Fibroblast of lung (primary cell): Measurements from ENCODE around the gene VAMP5. TPM values are rescaled to one million over a fixed set of nuclear protein-coding genes. Genes with fewer than 3 reads are reported as not detected.

Experiments
- DNase-seq, 2 donors: peaks; one replicate each; pipeline versions ENCODE4 v3.0.0 to v3.0.0-alpha.2; 2010; ENCODE audit warnings: low read depth in 2 of 2
- H2AFZ ChIP-seq: 2 replicates; pipeline ENCODE4 v1.5.1; 2012; ENCODE audit warnings: low read length, control low read depth, inconsistent platforms
- H3K27ac ChIP-seq: 2 replicates; pipeline ENCODE4 v1.5.1; 2011; ENCODE audit warnings: low read length, control low read depth; ENCODE audit not compliant: insufficient read depth
- H3K27me3 ChIP-seq: 2 replicates; pipeline ENCODE4 v1.5.1; 2011; ENCODE audit warnings: mild to moderate bottlenecking, low read length; ENCODE audit not compliant: control insufficient read depth, insufficient read depth
- H3K36me3 ChIP-seq: 2 replicates; pipeline ENCODE4 v1.5.1; 2011; ENCODE audit warnings: low read length; ENCODE audit not compliant: control insufficient read depth, insufficient read depth
- H3K4me1 ChIP-seq: 2 replicates; pipeline ENCODE4 v1.5.1; 2011; ENCODE audit warnings: low read length; ENCODE audit not compliant: control insufficient read depth, insufficient read depth; ENCODE audit errors: extremely low read depth
- H3K4me2 ChIP-seq: 2 replicates; pipeline ENCODE4 v1.5.1; 2011; ENCODE audit warnings: low read length, control low read depth; ENCODE audit not compliant: insufficient read depth; ENCODE audit errors: extremely low read depth
- H3K4me3 ChIP-seq, 4 experiments: fragments of 200-600 bp in 1 of 4; sonication (generic) in 1 of 4; replicated peaks in 1 of 4; 2 replicates each; pipeline ENCODE4 v1.5.1; 2011 to 2016; ENCODE audit warnings: low read length in 4 of 4, low read depth in 3 of 4, mild to moderate bottlenecking in 3 of 4, control low read depth in 2 of 4, inconsistent platforms in 1 of 4, mixed read lengths in 1 of 4; ENCODE audit not compliant: insufficient read depth in 1 of 4; ENCODE audit errors: control extremely low read depth in 1 of 4
- H3K79me2 ChIP-seq: 2 replicates; pipeline ENCODE4 v1.5.1; 2012; ENCODE audit warnings: mild to moderate bottlenecking, low read length, inconsistent platforms; ENCODE audit not compliant: control insufficient read depth, insufficient read depth
- H3K9ac ChIP-seq: 2 replicates; pipeline ENCODE4 v1.5.1; 2011; ENCODE audit warnings: mild to moderate bottlenecking, low read length, control low read depth; ENCODE audit not compliant: insufficient read depth
- H3K9me3 ChIP-seq: 2 replicates; pipeline ENCODE4 v1.5.1; 2012; ENCODE audit warnings: low read depth, low read length; ENCODE audit not compliant: control insufficient read depth, insufficient read depth
- H4K20me1 ChIP-seq: 2 replicates; pipeline ENCODE4 v1.5.1; 2011; ENCODE audit warnings: low read length; ENCODE audit not compliant: control insufficient read depth, insufficient read depth; ENCODE audit errors: extremely low read depth
- EZH2 ChIP-seq: IDR thresholded peaks from 2 replicates; pipeline ENCODE4 v1.5.1; 2012; ENCODE audit warnings: low read length, control low read depth, mild to moderate bottlenecking; ENCODE audit errors: missing control alignments
- polyA plus RNA-seq, 2 donors: library from polyadenylated mRNA; depleted of rRNA in 1 of 2; stranded (reverse) in 1 of 2; unstranded in 1 of 2; fragments of >200 nt; gene quantifications; 2 replicates each; pipeline ENCODE4 v1.2.1, GENCODE V29; 2011 to 2012; ENCODE audit warnings: missing spikeins in 1 of 2
- total RNA-seq: library from RNA; depleted of rRNA; stranded (reverse); fragments of >200 nt; gene quantifications from 2 replicates; pipeline ENCODE4 v1.2.1, GENCODE V29; 2014
- TF ChIP-seq, protein P1 (sequence below), 2 donors: IDR thresholded peaks in 1 of 2; conservative IDR thresholded peaks in 1 of 2; 1 replicate in 1 of 2; 2 replicates in 1 of 2; pipeline ENCODE4 v1.5.1; 2011 to 2012; ENCODE audit warnings: low read length in 2 of 2, control low read depth in 1 of 2, inconsistent platforms in 1 of 2, low read depth in 1 of 2, mild to moderate bottlenecking in 1 of 2

VAMP5 gene
- total and polyA plus RNA-seq, 2 donors (not counting 1 experiment from before 2014, with no cell fraction given) = 69.5 to 212 TPM

- TF ChIP-seq EZH2 = no peak
- TF ChIP-seq, protein P1, sequence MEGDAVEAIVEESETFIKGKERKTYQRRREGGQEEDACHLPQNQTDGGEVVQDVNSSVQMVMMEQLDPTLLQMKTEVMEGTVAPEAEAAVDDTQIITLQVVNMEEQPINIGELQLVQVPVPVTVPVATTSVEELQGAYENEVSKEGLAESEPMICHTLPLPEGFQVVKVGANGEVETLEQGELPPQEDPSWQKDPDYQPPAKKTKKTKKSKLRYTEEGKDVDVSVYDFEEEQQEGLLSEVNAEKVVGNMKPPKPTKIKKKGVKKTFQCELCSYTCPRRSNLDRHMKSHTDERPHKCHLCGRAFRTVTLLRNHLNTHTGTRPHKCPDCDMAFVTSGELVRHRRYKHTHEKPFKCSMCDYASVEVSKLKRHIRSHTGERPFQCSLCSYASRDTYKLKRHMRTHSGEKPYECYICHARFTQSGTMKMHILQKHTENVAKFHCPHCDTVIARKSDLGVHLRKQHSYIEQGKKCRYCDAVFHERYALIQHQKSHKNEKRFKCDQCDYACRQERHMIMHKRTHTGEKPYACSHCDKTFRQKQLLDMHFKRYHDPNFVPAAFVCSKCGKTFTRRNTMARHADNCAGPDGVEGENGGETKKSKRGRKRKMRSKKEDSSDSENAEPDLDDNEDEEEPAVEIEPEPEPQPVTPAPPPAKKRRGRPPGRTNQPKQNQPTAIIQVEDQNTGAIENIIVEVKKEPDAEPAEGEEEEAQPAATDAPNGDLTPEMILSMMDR (conservative IDR thresholded peaks at IDR 0.05 in 1 of 2, IDR thresholded peaks at IDR 0.05 in 1 of 2; ENCODE audit: low read depth in 1 of 2, low read length in 2 of 2) = no peak
- Histone ChIP-seq H2AFZ (no peak overlapping the region), H3K4me2 (no peak overlapping the region), H4K20me1 (peaks cover 6% of the 10 kb centered on the region), H3K27me3 (no peaks in the 10 kb centered on the region), H3K4me1 (peaks cover 22% of the 10 kb centered on the region), H3K9me3 (no peaks in the 10 kb centered on the region), H3K4me3 (no peak overlapping the region), H3K9ac (no peak overlapping the region), H3K27ac (no peak overlapping the region), H3K36me3 (peaks cover 16% of the 10 kb centered on the region), H3K79me2 (peaks cover 25% of the 10 kb centered on the region)
- DNase-seq = peak in 1 of 2 donors; percentile 27
These were observed 38.4 kb upstream of the VAMP5 start for GRCh38 chr2:85545780-85546240.

GRCh38 chr2:85547089-85547858 is 37.0 kb upstream of the VAMP5 start:
- H3K9ac ChIP-seq = no peak overlapping the region
- H4K20me1 ChIP-seq = peaks cover 2% of the 10 kb centered on the region
- H3K79me2 ChIP-seq = peaks cover 10% of the 10 kb centered on the region
- TF ChIP-seq, protein P1 (conservative IDR thresholded peaks at IDR 0.05 in 1 of 2, IDR thresholded peaks at IDR 0.05 in 1 of 2; ENCODE audit: low read depth in 1 of 2, low read length in 2 of 2) = no peak
- no peak for TF ChIP-seq EZH2
- no peak overlapping the region for H3K27ac ChIP-seq
- no peaks in the 10 kb centered on the region for H3K9me3 ChIP-seq
- peaks cover 17% of the 10 kb centered on the region for H3K4me1 ChIP-seq
- DNase-seq = peak in 1 of 2 donors; percentile 45
- no peak overlapping the region for H3K4me2 ChIP-seq
- H2AFZ ChIP-seq = no peak overlapping the region
- no peak overlapping the region for H3K4me3 ChIP-seq
- H3K27me3 ChIP-seq = no peaks in the 10 kb centered on the region
- H3K36me3 ChIP-seq = peaks cover 13% of the 10 kb centered on the region

GRCh38 chr2:85547859-85548607 is 36.2 kb upstream of the VAMP5 start:
- Histone ChIP-seq H2AFZ (no peak overlapping the region), H4K20me1 (no peaks in the 10 kb centered on the region), H3K9ac (no peak overlapping the region), H3K9me3 (no peaks in the 10 kb centered on the region), H3K27me3 (no peaks in the 10 kb centered on the region), H3K27ac (no peak overlapping the region), H3K4me3 (no peak overlapping the region), H3K4me2 (no peak overlapping the region), H3K36me3 (peaks cover 11% of the 10 kb centered on the region), H3K79me2 (peaks cover 3% of the 10 kb centered on the region), H3K4me1 (peaks cover 11% of the 10 kb centered on the region)
- TF ChIP-seq EZH2 = no peak
- TF ChIP-seq, protein P1 (conservative IDR thresholded peaks at IDR 0.05 in 1 of 2, IDR thresholded peaks at IDR 0.05 in 1 of 2; ENCODE audit: low read depth in 1 of 2, low read length in 2 of 2) = no peak
- peak in 1 of 2 donors; percentile 45 for DNase-seq
